Suprapubic skin (tissue), 4 donors: ENCODE data around the gene LRP6. TPM values are rescaled to one million over a fixed set of nuclear protein-coding genes. Genes with fewer than 3 reads are reported as not detected.

Source experiments
- DNase-seq, 2 donors: peaks; one replicate each; pipeline ENCODE4 v3.0.0-alpha.2; 2019; ENCODE audit warnings: low spot score in 2 of 2
- H3K27ac ChIP-seq: fragments of 200-600 bp; sonication (generic); one replicate; pipeline ENCODE4 v1.5.1; 2019
- H3K27me3 ChIP-seq: fragments of 200-600 bp; sonication (generic); one replicate; pipeline ENCODE4 v1.5.1; 2019
- H3K36me3 ChIP-seq: fragments of 200-600 bp; sonication (generic); one replicate; pipeline ENCODE4 v1.5.1; 2019
- H3K4me1 ChIP-seq: fragments of 200-600 bp; sonication (generic); one replicate; pipeline ENCODE4 v1.5.1; 2019
- H3K4me3 ChIP-seq: fragments of 200-600 bp; sonication (generic); one replicate; pipeline ENCODE4 v1.5.1; 2019; ENCODE audit warnings: mild to moderate bottlenecking
- H3K9me3 ChIP-seq: fragments of 200-600 bp; sonication (generic); one replicate; pipeline ENCODE4 v1.5.1; 2019
- CTCF ChIP-seq, 2 donors: fragments of 200-600 bp in 1 of 2; fragments of 450-650 bp in 1 of 2; sonication (generic) in 1 of 2; IDR thresholded peaks; one replicate each; pipeline ENCODE4 v1.5.1; 2016 to 2019; ENCODE audit warnings: antibody characterized with exemption in 2 of 2, mild to moderate bottlenecking in 1 of 2, moderate library complexity in 1 of 2
- EP300 ChIP-seq: sonication (generic); formaldehyde crosslinking; IDR thresholded peaks from one replicate; pipeline ENCODE4 v1.6.1; 2017; ENCODE audit warnings: antibody characterized with exemption
- POLR2A ChIP-seq, 2 donors: fragments of 450-650 bp; IDR thresholded peaks; one replicate each; pipeline ENCODE4 v1.6.1; 2017; ENCODE audit warnings: antibody characterized with exemption in 2 of 2, mild to moderate bottlenecking in 2 of 2, moderate library complexity in 2 of 2
- POLR2AphosphoS5 ChIP-seq, 3 donors: sonication (generic); formaldehyde crosslinking; IDR thresholded peaks; one replicate each; pipeline ENCODE4 v1.6.1; 2017; ENCODE audit warnings: antibody characterized with exemption in 3 of 3
- WGBS: methylation state at CpG from one replicate; pipeline ENCODE4 v1.1.5; 2018; 5-methylcytosine and 5-hydroxymethylcytosine counted together
- total RNA-seq, 4 donors: library from RNA; depleted of rRNA; stranded (reverse); fragments of >200 nt; gene quantifications; one replicate each; pipeline ENCODE4 v1.1.0, GENCODE V29; 2016

The LRP6 gene
- total RNA-seq, 4 donors from 2014 or later: 13.3 to 39.9 (median 33.9) TPM

GRCh38 chr12:12198124-12198523, 68.7 kb downstream of the LRP6 start:
- TF ChIP-seq CTCF (IDR thresholded peaks at IDR 0.05): no peak
- no peak for TF ChIP-seq POLR2A (IDR thresholded peaks at IDR 0.05)
- no peak for TF ChIP-seq POLR2AphosphoS5 (IDR thresholded peaks at IDR 0.05)
- no peak for TF ChIP-seq EP300
- Histone ChIP-seq H3K4me1 (no peaks in the 10 kb centered on the region), H3K4me3 (no peak overlapping the region), H3K9me3 (peaks cover 11% of the 10 kb centered on the region), H3K36me3 (peaks cover 14% of the 10 kb centered on the region), H3K27ac (no peak overlapping the region), H3K27me3 (no peaks in the 10 kb centered on the region)
- DNase-seq: no peak
- 93% methylated on average over 1 of the region's 1 CpG for WGBS

GRCh38 chr12:12197128-12197527, 69.7 kb downstream of the LRP6 start:
- H3K36me3 ChIP-seq: peaks cover 11% of the 10 kb centered on the region
- DNase-seq: no peak
- peaks cover 11% of the 10 kb centered on the region for H3K9me3 ChIP-seq
- H3K4me3 ChIP-seq: no peak overlapping the region
- no peaks in the 10 kb centered on the region for H3K27me3 ChIP-seq
- 0% methylated on average over 1 of the region's 1 CpG for WGBS
- TF ChIP-seq CTCF (IDR thresholded peaks at IDR 0.05) (no peak), EP300 (no peak), POLR2A (IDR thresholded peaks at IDR 0.05) (no peak), POLR2AphosphoS5 (IDR thresholded peaks at IDR 0.05) (no peak)
- no peaks in the 10 kb centered on the region for H3K4me1 ChIP-seq
- H3K27ac ChIP-seq: no peak overlapping the region

- TF ChIP-seq POLR2A (IDR thresholded peaks at IDR 0.05): no peak
- TF ChIP-seq EP300: no peak
- TF ChIP-seq POLR2AphosphoS5 (IDR thresholded peaks at IDR 0.05): no peak
- TF ChIP-seq CTCF (IDR thresholded peaks at IDR 0.05): no peak
- Histone ChIP-seq H3K36me3 (peaks cover 4% of the 10 kb centered on the region), H3K9me3 (peaks cover 11% of the 10 kb centered on the region), H3K4me3 (no peak overlapping the region), H3K27ac (no peak overlapping the region), H3K4me1 (no peaks in the 10 kb centered on the region), H3K27me3 (no peaks in the 10 kb centered on the region)
- WGBS: 71% methylated on average over 1 of the region's 1 CpG
- DNase-seq: no peak
Observed at GRCh38 chr12:12195516-12195915, 71.3 kb downstream of the LRP6 start.

DNA sequence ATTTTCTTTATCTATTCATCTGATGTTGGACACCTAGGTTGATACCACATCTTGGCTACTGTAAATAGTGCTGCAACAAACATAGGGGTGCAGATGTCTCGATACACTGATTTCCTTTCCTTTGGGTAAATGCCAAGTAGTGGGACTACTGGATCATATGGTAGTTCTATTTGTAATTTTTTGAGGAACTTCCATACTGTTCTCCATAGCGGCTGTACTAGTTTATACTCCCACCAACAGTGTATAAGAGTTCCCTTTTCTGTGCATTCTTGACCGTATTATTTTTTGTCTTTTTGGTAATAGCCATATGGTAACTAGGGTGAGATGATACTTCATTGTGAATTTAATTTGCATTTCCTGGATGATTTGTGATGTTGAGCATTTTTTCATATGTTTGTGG, 71.8 kb downstream of the LRP6 start:
- Histone ChIP-seq H3K36me3 (peaks cover 4% of the 10 kb centered on the region), H3K4me3 (no peak overlapping the region), H3K9me3 (peaks cover 11% of the 10 kb centered on the region), H3K4me1 (no peaks in the 10 kb centered on the region), H3K27ac (no peak overlapping the region), H3K27me3 (no peaks in the 10 kb centered on the region)
- no peak for DNase-seq
- TF ChIP-seq EP300: no peak
- TF ChIP-seq CTCF (IDR thresholded peaks at IDR 0.05): no peak
- TF ChIP-seq POLR2A (IDR thresholded peaks at IDR 0.05): no peak
- TF ChIP-seq POLR2AphosphoS5 (IDR thresholded peaks at IDR 0.05): no peak
- WGBS: 98% methylated on average over 3 of the region's 3 CpGs

GRCh38 chr12:12194206-12194605, 72.6 kb downstream of the LRP6 start:
- DNase-seq: no peak
- peaks cover 11% of the 10 kb centered on the region for H3K9me3 ChIP-seq
- H3K4me3 ChIP-seq: no peak overlapping the region
- H3K4me1 ChIP-seq: no peaks in the 10 kb centered on the region
- peaks cover 4% of the 10 kb centered on the region for H3K36me3 ChIP-seq
- TF ChIP-seq EP300 (no peak), CTCF (IDR thresholded peaks at IDR 0.05) (no peak), POLR2A (IDR thresholded peaks at IDR 0.05) (no peak), POLR2AphosphoS5 (IDR thresholded peaks at IDR 0.05) (no peak)
- H3K27me3 ChIP-seq: no peaks in the 10 kb centered on the region
- 79% methylated on average over 2 of the region's 2 CpGs for WGBS
- H3K27ac ChIP-seq: no peak overlapping the region
